Muscle layer of colon (tissue), 2 donors: Measurements from ENCODE around the gene BOK.
"Not testable (repeated sequence)": the region's sequence is repeated elsewhere in the genome, so short reads cannot be mapped to it uniquely, and the experiment has no call there.

Experiments
- H3K27ac ChIP-seq: one replicate; pipeline ENCODE4 v1.7.0; 2013; ENCODE audit warnings: low read depth, mild to moderate bottlenecking, low read length, moderate library complexity
- H3K27me3 ChIP-seq, 2 donors: one replicate each; pipeline ENCODE4 v1.7.0; 2013; ENCODE audit warnings: low read length in 2 of 2, mild to moderate bottlenecking in 2 of 2; ENCODE audit not compliant: insufficient read depth in 2 of 2, control insufficient read depth in 1 of 2
- H3K36me3 ChIP-seq: one replicate; pipeline ENCODE4 v1.7.0; 2013; ENCODE audit warnings: mild to moderate bottlenecking, low read length; ENCODE audit not compliant: insufficient read depth
- H3K4me1 ChIP-seq: one replicate; pipeline ENCODE4 v1.7.0; 2013; ENCODE audit warnings: mild to moderate bottlenecking, low read length; ENCODE audit not compliant: insufficient read depth
- H3K4me3 ChIP-seq, 2 donors: one replicate each; pipeline ENCODE4 v1.7.0; 2013; ENCODE audit warnings: low read length in 2 of 2, low read depth in 1 of 2, mild to moderate bottlenecking in 1 of 2, moderate library complexity in 1 of 2
- H3K9ac ChIP-seq: one replicate; pipeline ENCODE4 v1.7.0; 2013; ENCODE audit warnings: low read length
- H3K9me3 ChIP-seq: one replicate; pipeline ENCODE4 v1.7.0; 2013; ENCODE audit warnings: mild to moderate bottlenecking, low read length
- donor health status: abdominal sarcoma.
- donor health status: Adenocarcinoma of cecum.

BOK gene

DNA sequence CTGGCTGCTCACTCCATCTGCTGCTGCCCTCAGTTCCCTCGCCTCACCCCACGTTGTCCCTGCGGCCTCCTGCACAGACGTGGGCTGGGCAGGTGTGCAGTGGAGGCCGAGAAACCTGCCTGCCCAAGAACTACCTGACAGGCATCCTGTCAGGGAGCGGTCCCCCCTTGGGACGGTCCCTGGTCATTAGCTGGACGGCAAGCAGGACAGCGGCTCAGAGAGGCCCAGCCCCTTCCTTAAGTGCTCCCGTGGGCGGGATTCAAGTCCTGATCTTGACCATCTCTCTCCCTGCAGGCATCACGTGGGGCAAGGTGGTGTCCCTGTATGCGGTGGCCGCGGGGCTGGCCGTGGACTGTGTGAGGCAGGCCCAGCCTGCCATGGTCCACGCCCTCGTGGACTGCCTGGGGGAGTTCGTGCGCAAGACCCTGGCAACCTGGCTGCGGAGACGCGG lies 11.3 kb downstream of the BOK start:
- H3K27me3 ChIP-seq: no peaks in the 10 kb centered on the region
- H3K4me1 ChIP-seq: peaks cover 7% of the 10 kb centered on the region
- H3K27ac ChIP-seq: no peak overlapping the region
- peaks cover 15% of the 10 kb centered on the region for H3K36me3 ChIP-seq
- H3K9me3 ChIP-seq: no peaks in the 10 kb centered on the region
- H3K4me3 ChIP-seq: no peak overlapping the region
- no peak overlapping the region for H3K9ac ChIP-seq

DNA sequence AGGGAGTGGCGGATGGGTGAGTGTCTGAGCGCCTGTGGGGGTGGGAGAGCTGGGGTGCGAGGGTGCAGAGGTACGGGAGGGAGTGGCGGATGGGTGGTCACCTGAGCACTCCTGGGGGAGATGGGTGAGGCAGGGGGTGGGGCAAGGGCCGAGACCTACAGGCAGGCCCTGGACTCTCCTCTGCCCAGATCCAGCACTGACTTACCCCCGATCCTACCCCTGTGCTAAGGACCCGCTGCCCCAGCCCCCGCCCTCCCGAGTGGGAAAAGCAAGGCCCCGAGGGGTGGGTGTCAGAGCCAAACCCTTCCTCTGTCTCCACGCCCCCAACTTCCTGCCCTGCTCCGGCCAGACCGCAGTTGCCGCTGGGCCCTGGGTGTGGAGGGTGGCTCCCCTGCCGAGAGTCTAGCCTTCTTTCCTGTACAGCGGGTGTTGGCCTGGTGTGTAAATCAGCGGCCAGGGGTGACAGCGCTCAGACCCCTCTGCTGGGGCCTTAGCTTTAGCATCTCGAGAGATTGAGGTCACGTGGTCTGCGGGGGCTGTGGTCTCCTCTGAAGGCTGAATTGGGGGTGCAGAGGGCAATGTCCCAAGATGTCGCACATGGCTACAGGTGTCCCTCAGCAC lies 12.5 kb downstream of the BOK start:
- no peaks in the 10 kb centered on the region for H3K9me3 ChIP-seq
- peaks cover 7% of the 10 kb centered on the region for H3K4me1 ChIP-seq
- peaks cover 15% of the 10 kb centered on the region for H3K36me3 ChIP-seq
- H3K9ac ChIP-seq: no peak overlapping the region
- H3K27me3 ChIP-seq: no peaks in the 10 kb centered on the region
- H3K27ac ChIP-seq: no peak overlapping the region
- H3K4me3 ChIP-seq: no peak overlapping the region

GRCh38 chr2:241571821-241572620 lies 13.5 kb downstream of the BOK start:
- Histone ChIP-seq H3K4me3 (no peak overlapping the region), H3K27me3 (no peaks in the 10 kb centered on the region), H3K36me3 (peaks cover 15% of the 10 kb centered on the region), H3K9ac (no peak overlapping the region), H3K4me1 (peaks cover 7% of the 10 kb centered on the region), H3K9me3 (no peaks in the 10 kb centered on the region), H3K27ac (no peak overlapping the region)

- H3K27ac ChIP-seq, H3K9ac ChIP-seq, H3K4me3 ChIP-seq, H3K9me3 ChIP-seq, H3K27me3 ChIP-seq: not testable (repeated sequence)
- peaks cover 15% of the 10 kb centered on the region for H3K36me3 ChIP-seq
- H3K4me1 ChIP-seq: peaks cover 14% of the 10 kb centered on the region
These were observed 14.5 kb downstream of the BOK start for GRCh38 chr2:241572915-241573651.

- Histone ChIP-seq H3K27ac (no peak overlapping the region), H3K9ac (no peak overlapping the region), H3K9me3 (no peaks in the 10 kb centered on the region), H3K4me3 (no peak overlapping the region), H3K4me1 (peaks cover 11% of the 10 kb centered on the region), H3K36me3 (peaks cover 15% of the 10 kb centered on the region), H3K27me3 (no peaks in the 10 kb centered on the region)
These were observed 15.2 kb downstream of the BOK start for GRCh38 chr2:241573741-241574140.

DNA sequence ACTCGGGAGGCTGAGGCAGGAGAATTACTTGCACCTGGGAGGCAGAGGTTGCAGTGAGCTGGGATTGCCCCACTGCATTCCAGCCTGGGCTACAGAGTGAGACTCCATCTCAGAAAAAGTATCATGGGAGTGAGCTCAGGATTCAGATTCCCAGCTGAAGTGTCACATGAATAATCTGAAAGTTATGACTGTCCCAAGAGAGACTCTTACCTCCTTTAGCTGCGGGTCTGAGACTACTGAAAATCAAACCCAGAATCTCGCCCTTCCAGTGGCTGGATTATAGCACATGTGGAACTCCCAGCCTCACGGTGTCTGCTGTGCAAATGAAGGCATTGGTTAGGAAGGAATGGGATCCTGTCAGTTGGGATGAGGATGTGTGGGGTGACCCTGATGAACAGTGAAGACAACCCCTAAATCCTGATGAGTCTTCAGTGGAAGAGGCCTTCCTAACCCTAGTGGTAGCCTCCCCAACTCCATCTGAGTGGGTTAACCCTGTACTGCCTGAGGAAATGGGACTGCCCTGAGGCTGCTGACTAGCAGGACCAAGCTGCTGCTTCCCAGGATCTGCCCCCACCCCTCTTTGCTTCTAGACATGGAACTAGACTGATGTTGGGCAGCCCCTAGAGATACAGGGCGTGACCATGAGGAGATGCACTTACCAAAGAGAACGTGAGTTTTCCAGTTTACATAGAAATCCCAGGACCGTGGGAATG lies 16.5 kb downstream of the BOK start:
- peaks cover 8% of the 10 kb centered on the region for H3K4me1 ChIP-seq
- no peak overlapping the region for H3K27ac ChIP-seq

GRCh38 chr2:241575624-241576292 lies 17.2 kb downstream of the BOK start:
- no peaks in the 10 kb centered on the region for H3K9me3 ChIP-seq
- H3K4me1 ChIP-seq: peaks cover 8% of the 10 kb centered on the region
- H3K9ac ChIP-seq: no peak overlapping the region
- H3K4me3 ChIP-seq: no peak overlapping the region
- no peak overlapping the region for H3K27ac ChIP-seq
- peaks cover 8% of the 10 kb centered on the region for H3K36me3 ChIP-seq
- H3K27me3 ChIP-seq: no peaks in the 10 kb centered on the region

More for the DNA sequence above, 16.5 kb downstream of the BOK start:
- no peak overlapping the region for H3K4me3 ChIP-seq
- peaks cover 8% of the 10 kb centered on the region for H3K36me3 ChIP-seq
- H3K9ac ChIP-seq: no peak overlapping the region
- H3K9me3 ChIP-seq: no peaks in the 10 kb centered on the region
- no peaks in the 10 kb centered on the region for H3K27me3 ChIP-seq

DNA sequence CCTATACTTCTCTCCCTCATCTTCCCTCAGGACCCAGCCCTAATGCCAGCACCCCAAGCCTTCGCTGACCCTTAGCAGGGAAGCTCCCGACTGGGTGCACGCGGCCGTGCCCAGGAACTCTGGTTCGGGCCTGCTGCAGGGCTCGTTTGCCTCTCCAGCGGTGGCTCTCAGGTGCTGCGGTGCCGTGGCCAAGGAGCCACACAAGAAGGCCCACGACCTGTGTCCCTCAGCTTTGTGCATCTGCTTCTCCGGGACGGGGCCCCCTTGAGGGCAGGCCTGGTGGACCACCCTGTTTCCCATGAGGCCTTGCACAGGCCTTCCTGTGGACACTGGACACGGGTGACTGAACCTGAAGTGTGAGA lies 17.7 kb downstream of the BOK start:
- Histone ChIP-seq H3K4me3 (no peak overlapping the region), H3K27ac (no peak overlapping the region), H3K27me3 (no peaks in the 10 kb centered on the region), H3K36me3 (peaks cover 8% of the 10 kb centered on the region), H3K9ac (no peak overlapping the region), H3K4me1 (peaks cover 8% of the 10 kb centered on the region), H3K9me3 (no peaks in the 10 kb centered on the region)

- Histone ChIP-seq H3K9me3 (no peaks in the 10 kb centered on the region), H3K9ac (no peak overlapping the region), H3K27me3 (no peaks in the 10 kb centered on the region), H3K27ac (peak overlapping the region; percentile 21), H3K4me1 (peaks cover 8% of the 10 kb centered on the region), H3K36me3 (peaks cover 11% of the 10 kb centered on the region), H3K4me3 (no peak overlapping the region)
These were observed 19.0 kb downstream of the BOK start for GRCh38 chr2:241577413-241578122.

DNA sequence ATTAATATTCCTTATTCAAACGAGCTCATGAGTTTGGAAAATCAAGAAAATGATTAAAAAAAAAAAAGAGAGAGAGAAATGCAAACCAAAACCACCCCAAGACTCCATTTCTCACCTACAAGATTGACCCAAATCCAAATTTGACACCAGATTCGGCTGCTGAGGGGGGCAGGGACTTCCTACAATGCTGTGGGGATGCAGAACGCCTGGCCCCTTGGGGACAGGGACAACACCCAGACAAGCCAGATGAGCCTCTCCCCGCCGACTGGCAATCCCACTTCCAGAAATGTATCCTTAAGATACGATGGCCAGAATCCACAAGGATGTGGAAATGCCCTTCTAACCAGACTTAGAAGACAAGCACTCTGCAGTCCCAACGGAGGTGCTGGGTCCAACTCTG lies 20.7 kb downstream of the BOK start:
- no peak overlapping the region for H3K27ac ChIP-seq
- no peak overlapping the region for H3K4me3 ChIP-seq
- no peak overlapping the region for H3K9ac ChIP-seq
- H3K36me3 ChIP-seq: peaks cover 16% of the 10 kb centered on the region
- H3K27me3 ChIP-seq: no peaks in the 10 kb centered on the region
- peaks cover 8% of the 10 kb centered on the region for H3K4me1 ChIP-seq
- H3K9me3 ChIP-seq: no peaks in the 10 kb centered on the region
